ENCODE results near the gene FASN. TPM values are rescaled to one million over a fixed set of nuclear protein-coding genes. Genes with fewer than 3 reads are reported as not detected.

The FASN gene
- total RNA-seq, 1 donor from 2014 or later, result 54.4 TPM

- no peak for DNase-seq (ENCODE audit: low read depth in 2 of 2)
These were observed 9.0 kb downstream of the FASN start for GRCh38 chr17:82088838-82089722.

- no peak for DNase-seq (ENCODE audit: low read depth in 2 of 2)
These were observed 9.8 kb downstream of the FASN start for GRCh38 chr17:82087961-82088837.

DNA sequence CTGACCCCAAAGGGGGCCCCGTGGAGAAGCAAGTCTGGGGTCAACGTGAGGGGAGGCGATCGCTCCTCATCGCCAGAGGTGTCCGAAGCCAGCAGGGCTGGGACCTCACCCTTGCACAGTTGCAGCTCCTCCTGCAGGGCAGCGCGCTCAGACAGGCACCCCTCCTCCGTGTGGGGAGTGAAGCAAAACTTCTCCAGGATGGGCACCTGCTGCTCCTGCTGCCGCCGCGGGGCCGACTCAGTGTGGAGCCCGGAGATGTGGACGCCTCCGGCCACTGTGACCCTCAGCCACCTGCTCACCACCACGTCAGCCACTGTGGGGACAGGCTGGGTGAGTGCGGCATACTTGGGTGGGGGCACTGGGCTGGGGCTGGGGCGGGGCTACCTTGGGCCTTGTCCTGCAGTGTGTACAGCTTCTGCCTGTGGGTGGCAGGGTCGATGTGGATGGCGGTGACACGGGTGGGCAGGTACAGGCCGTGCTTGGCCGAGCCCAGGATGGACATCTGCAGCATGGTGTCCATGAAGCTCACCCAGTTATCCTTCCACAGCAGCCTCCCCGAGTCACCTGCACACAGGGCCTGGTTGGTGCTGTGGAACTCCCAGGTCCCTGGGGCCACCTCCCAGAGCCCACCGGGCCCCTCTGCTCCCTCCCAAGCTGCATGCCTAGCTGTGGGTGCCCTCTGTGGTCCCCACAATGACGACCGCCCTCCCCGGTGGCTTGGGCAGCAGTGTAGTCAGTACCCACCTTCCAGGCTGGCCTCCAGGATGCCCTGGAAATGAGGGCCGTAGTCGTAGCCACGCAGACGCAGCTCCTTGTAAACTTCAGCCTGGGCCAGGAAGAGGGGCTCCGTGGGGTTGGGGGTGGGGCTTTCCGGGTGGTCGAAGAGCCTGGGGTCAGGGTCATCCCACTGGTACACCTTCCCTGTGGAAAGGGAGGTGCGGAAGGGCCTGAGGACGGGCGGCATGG lies 10.8 kb downstream of the FASN start:
- no peak for DNase-seq (ENCODE audit: low read depth in 2 of 2)

- no peak for DNase-seq (ENCODE audit: low read depth in 2 of 2)
These were observed 11.9 kb downstream of the FASN start for GRCh38 chr17:82085931-82086764.

GRCh38 chr17:82085031-82085861 lies 12.8 kb downstream of the FASN start:
- no peak for DNase-seq (ENCODE audit: low read depth in 2 of 2)

GRCh38 chr17:82084373-82085030 lies 13.5 kb downstream of the FASN start:
- DNase-seq (ENCODE audit: low read depth in 2 of 2), result no peak

DNA sequence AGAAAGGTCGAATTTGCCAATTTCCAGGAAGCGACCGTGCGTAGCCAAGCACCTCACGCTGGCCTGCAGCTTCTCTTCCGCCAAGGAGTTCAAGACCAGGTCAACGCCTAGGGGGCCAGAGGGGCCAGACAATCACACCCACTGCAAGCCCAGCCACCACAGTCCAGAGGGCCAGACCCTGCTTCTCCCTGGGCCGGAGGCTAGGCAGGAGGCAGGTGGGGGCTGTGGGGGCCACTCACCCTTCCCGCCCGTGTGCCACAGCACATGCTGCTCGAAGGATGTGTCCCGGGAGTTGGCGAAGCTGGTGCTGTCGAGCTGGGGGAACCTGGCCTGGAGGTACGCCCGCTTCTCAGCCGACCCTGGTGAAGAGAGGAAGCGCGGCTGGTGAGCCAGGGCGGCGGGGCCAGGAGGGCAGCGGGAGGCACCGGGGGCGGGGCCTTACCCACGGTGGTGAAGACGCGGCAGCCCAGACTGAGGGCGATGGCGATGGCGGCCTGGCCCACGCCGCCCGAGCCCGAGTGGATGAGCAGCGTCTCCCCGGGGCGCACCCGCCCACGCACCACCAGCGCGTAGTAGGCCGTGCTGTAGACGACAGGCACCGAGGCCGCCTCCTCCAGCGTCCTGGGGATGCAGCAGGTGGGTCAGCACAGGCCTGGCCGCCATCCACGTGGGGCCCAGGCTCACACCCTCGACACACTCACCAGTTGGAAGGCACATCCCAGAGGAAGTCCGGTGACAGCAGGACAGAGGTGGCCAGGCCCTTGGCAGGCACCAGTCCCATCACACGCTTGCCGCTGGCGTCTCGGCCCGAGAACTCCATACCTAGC lies 14.3 kb downstream of the FASN start:
- no peak for DNase-seq (ENCODE audit: low read depth in 2 of 2)

DNA sequence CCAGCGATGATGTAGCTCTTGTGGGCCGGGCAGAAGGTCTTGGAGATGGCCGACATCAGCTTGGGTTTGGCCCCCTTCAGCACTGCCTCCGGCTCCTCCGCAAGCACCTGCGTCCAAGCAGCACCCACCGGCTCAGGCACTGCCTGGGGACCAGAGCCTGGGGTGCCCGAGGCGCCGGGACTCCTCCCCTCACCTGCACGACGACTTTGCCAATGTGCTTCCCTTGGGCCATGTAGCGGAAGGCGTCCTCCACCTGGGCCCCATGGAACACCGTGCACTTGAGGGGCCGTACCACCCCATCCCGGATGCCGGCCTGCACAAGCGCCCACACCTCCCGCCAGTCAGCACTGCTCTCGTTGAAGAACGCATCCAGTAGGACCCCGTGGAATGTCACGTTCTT lies 15.0 kb downstream of the FASN start:
- DNase-seq (ENCODE audit: low read depth in 2 of 2), result no peak

DNA sequence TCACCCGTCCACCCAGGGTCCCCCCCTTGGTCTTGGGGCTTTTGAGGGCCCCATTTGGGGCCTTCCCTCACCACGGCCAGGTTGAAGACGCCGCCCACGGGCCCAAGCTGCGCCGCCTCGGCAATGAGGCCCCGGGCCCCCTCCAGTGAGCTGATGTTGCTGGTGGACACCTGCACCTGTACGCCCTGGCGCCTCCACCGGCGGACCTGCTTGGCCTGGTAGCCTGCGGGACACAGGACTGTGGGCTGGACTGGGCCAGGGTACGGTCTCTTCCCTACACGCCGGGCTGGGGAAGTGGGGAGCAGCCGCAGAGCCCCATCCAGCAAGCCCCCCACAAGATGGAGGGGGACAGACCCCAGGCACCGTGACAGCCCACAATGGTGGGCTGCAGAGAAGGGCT lies 15.6 kb downstream of the FASN start:
- no peak for DNase-seq (ENCODE audit: low read depth in 2 of 2)

DNA sequence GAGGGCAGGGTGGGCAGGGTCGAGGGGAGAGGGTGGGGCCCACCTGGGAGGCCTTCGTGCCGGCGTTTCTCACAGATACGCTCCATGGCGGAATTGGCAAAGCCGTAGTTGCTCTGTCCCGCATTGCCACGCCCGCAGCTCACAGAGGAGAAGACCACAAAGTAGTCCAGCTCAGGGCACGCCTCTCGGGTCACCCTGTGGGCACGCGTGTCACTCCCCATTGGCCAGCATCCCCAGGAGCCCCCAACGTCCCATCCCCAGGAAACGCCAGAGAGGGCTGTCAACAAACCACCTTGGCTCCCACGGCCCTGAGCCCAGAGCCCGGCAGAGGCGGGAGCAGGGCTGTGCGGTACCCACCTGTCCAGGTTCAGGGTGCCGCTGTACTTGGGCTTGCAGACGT lies 16.1 kb downstream of the FASN start:
- no peak for DNase-seq (ENCODE audit: low read depth in 2 of 2)

GRCh38 chr17:82081546-82081945 lies 16.5 kb downstream of the FASN start:
- no peak for DNase-seq (ENCODE audit: low read depth in 2 of 2)

DNA sequence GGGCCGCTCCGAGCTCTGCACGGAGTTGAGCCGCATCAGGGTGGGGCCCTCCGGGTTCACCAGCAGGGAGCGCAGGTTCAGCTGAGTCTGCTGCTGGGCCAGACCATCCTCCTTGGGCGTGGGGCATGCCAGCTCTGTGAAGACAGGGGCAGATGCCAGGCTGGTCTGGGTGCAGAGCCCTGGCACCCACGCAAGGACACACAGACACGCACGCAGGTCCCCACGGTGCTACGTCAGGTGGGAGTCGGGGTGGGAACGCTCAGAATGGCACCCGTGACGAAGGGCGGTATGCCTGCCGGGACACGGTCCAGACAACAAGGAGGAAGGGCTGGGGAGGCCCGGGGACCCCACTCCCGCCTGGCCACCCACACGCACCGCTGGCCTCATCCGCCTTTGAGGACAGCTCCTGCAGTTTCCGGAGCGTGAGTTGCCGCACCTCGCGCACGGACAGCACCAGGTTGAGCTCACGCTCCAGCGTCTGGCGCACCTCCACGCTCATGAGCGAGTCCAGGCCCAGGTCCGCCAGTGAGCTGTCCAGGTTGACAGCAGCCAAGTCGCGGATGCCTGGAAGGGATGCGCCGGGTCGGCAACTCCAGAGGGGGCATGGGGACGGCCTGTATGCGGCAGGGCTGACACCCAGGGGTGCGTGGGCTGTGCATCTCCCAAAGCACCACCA lies 17.1 kb downstream of the FASN start:
- no peak for DNase-seq (ENCODE audit: low read depth in 2 of 2)

- DNase-seq (ENCODE audit: low read depth in 2 of 2), result no peak
These were observed 17.8 kb downstream of the FASN start for GRCh38 chr17:82080048-82080788.

DNA sequence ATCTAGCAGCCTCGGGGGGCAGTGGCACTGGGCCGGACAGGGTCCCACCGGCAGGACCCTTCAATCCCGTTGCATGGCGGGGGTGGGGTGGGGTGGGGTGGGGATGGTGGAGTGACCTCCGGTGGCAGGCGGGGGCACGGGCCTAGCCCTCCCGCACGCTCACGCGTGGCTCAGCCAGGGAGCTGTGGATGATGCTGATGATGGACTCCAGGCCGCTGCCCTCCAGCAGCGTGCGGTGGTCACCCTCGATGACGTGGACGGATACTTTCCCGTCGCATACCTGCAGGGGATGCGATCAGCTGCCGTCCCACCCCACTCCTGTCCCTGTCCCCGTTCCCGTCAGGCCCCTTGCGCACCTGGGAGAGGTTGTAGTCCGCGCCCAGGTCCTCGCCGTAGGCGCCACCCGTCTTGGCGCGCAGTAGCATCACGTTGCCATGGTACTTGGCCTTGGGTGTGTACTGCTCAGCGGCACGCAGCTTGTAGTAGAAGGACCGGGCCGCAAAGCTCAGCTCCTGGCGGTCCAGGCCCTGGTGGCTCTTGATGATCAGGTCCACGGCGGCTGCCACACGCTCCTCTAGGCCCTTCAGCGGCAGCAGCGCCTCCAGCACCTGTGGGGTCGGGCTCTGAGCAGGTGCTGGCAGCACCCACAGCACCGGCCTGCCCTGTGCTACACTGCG lies 18.9 kb downstream of the FASN start:
- DNase-seq (ENCODE audit: low read depth in 2 of 2), result no peak

DNA sequence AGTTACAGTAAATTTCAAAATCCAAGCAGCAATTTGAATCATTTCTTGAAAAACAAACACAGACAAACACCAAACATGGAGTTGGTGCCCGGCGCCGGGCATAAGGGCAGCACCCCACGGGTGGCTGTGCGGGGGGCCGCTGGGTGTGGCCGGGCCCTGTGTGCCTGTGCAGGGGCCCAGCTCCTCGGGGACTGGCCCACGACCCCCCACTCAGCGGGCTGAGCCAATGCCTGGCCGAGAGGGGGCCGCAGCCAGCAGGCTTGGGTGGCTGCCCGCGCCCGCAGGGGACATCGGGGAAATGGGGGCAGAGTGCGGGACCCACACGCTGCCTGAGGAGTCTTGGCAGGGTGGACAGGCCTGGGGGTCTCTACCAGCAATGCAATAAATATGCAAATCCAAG lies 19.6 kb downstream of the FASN start:
- no peak for DNase-seq (ENCODE audit: low read depth in 2 of 2)

DNA sequence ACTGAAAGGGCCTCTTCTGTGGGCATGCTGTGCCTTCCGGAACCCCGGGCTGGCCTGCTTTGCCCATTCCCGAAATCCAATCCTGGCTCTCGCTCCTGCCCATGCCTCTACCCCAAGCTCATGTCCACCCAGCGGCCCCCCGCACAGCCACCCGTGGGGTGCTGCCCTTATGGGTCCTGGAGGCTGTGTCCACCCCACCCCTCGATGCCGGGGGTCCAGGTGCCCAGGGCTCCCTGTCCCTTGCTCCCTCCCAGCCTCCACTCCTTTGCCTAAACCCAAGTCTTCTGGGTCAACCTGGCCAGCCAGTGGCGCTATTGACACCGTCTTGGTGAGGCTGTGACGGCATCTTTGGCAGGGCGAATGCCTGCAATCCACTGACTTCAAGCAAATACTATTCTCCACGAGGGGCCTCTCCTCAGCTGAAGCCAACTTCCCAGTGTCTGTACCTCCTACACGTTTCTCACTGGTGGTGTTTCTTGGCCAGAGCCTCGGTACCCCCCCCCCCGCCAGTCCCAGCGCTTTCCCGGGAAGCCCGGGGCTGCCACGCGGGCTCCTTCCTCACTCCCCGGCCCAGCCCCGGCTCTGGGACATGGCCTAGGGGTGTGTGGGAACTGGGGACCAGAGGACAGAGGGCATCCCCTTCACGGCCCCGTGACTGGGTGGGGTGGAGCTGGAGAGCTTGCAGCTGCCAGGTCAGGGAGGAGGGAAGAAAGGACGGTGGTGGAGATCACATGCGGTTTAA lies 20.2 kb downstream of the FASN start:
- no peak for DNase-seq (ENCODE audit: low read depth in 2 of 2)
